Uterus (tissue), 2 donors: ENCODE data around the gene FRG2C.
"Not testable (repeated sequence)": the region's sequence is repeated elsewhere in the genome, so short reads cannot be mapped to it uniquely, and the experiment has no call there.

Source experiments
- CTCF ChIP-seq, 4 experiments: fragments of 200-600 bp in 2 of 4; fragments of 450-650 bp in 2 of 4; sonication (generic) in 2 of 4; IDR thresholded peaks; one replicate each; pipeline ENCODE4 v1.5.1; 2016 to 2019; ENCODE audit warnings: antibody characterized with exemption in 4 of 4, mild to moderate bottlenecking in 2 of 4, moderate library complexity in 1 of 4
- POLR2A ChIP-seq, 2 donors: fragments of 450-650 bp; IDR thresholded peaks; one replicate each; pipeline ENCODE4 v1.6.1; 2016; ENCODE audit warnings: antibody characterized with exemption in 2 of 2, mild to moderate bottlenecking in 1 of 2, moderate library complexity in 1 of 2

- TF ChIP-seq POLR2A, CTCF (IDR thresholded peaks at IDR 0.05): not testable (repeated sequence)
Observed at GRCh38 chr3:75618666-75619305, 45.3 kb upstream of the FRG2C start.
